Nephron progenitor cell (in vitro differentiated cells): Measurements from ENCODE around the gene EIF4EBP3.

ENCODE experiments used
- DNase-seq: peaks from one replicate; pipeline ENCODE4 v3.0.0; 2021
- H3K27ac Mint-ChIP-seq: 2 replicates; pipeline ENCODE4 v1.8.0; 2021; ENCODE audit warnings: mild to moderate bottlenecking, moderate library complexity, mixed read lengths
- H3K27me3 Mint-ChIP-seq: 2 replicates; pipeline ENCODE4 v1.8.0; 2021; ENCODE audit warnings: mild to moderate bottlenecking, low read depth, mixed read lengths; ENCODE audit not compliant: poor library complexity
- H3K36me3 Mint-ChIP-seq: 2 replicates; pipeline ENCODE4 v1.8.0; 2021; ENCODE audit warnings: low read depth, mixed read lengths
- H3K4me1 Mint-ChIP-seq: 2 replicates; pipeline ENCODE4 v1.8.0; 2021; ENCODE audit warnings: mixed read lengths
- H3K4me3 Mint-ChIP-seq: 2 replicates; pipeline ENCODE4 v1.8.0; 2021; ENCODE audit warnings: mild to moderate bottlenecking, moderate library complexity, mixed read lengths
- H3K9me3 Mint-ChIP-seq: 2 replicates; pipeline ENCODE4 v1.8.0; 2021; ENCODE audit warnings: mild to moderate bottlenecking, moderate library complexity, mixed read lengths
- TF ChIP-seq, protein P1 (sequence below): fragments of 200-600 bp; sonication (generic); IDR thresholded peaks from 2 replicates; pipeline ENCODE4 v1.5.0; 2021; ENCODE audit warnings: antibody characterized with exemption

The EIF4EBP3 gene

DNA sequence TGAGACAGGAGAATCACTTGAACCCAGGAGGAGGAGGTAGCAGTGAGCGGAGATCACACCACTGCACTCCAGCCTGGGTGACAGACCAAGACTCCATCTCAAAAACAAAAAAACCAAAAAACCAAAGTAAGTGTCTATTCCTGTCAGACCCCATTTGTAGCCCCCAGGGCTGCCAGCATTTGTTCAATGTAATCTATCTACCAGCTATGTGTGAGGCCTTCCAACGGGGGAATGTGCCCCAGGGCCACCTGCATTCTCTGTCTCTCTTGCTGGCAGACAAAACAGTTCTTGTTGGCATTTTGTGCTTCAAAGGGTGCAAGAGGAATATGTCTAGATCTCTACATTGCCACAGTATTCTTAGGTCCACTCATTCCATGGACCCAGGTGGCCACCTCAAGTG lies 51.4 kb downstream of the EIF4EBP3 start:
- peaks cover 40% of the 10 kb centered on the region for H3K27me3 Mint-ChIP-seq
- H3K27ac Mint-ChIP-seq: no peak overlapping the region
- TF ChIP-seq, protein P1, sequence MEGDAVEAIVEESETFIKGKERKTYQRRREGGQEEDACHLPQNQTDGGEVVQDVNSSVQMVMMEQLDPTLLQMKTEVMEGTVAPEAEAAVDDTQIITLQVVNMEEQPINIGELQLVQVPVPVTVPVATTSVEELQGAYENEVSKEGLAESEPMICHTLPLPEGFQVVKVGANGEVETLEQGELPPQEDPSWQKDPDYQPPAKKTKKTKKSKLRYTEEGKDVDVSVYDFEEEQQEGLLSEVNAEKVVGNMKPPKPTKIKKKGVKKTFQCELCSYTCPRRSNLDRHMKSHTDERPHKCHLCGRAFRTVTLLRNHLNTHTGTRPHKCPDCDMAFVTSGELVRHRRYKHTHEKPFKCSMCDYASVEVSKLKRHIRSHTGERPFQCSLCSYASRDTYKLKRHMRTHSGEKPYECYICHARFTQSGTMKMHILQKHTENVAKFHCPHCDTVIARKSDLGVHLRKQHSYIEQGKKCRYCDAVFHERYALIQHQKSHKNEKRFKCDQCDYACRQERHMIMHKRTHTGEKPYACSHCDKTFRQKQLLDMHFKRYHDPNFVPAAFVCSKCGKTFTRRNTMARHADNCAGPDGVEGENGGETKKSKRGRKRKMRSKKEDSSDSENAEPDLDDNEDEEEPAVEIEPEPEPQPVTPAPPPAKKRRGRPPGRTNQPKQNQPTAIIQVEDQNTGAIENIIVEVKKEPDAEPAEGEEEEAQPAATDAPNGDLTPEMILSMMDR: no peak
- no peak overlapping the region for H3K4me3 Mint-ChIP-seq
- H3K36me3 Mint-ChIP-seq: no peaks in the 10 kb centered on the region
- no peaks in the 10 kb centered on the region for H3K9me3 Mint-ChIP-seq
- no peak for DNase-seq
- H3K4me1 Mint-ChIP-seq: no peaks in the 10 kb centered on the region
